HG02840 (cell line): ENCODE measurements around the gene CSF2.
"Not testable (repeated sequence)": the region's sequence is repeated elsewhere in the genome, so short reads cannot be mapped to it uniquely, and the experiment has no call there.

ENCODE experiments used
- ATAC-seq: cut with Tn5 transposase; IDR thresholded peaks from one replicate; pipeline ENCODE4 v1.9.1; 2021; ENCODE audit warnings: mild to moderate bottlenecking, moderate library complexity, moderate number of reproducible peaks; ENCODE audit not compliant: unreplicated experiment, low FRiP score

CSF2 gene

DNA sequence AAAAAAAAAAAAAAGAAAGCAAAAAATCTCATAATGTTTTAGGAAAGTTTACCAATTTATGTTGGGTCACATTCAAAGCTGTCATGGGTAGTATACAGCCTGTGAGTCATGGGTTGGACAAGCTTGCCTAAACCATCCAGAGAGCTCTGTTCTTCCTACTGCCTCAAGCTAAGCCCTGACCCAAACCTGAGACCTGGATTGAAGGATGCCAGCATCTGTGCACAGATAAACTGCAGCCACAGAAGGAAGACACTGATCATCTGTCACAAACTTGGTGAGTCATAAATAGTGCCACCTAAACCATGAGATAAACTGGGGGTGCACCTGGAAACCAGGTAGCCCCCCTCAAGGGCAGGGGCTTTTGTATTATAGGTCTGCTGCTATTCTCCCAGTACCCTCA, 31.0 kb downstream of the CSF2 start:
- ATAC-seq = no peak

DNA sequence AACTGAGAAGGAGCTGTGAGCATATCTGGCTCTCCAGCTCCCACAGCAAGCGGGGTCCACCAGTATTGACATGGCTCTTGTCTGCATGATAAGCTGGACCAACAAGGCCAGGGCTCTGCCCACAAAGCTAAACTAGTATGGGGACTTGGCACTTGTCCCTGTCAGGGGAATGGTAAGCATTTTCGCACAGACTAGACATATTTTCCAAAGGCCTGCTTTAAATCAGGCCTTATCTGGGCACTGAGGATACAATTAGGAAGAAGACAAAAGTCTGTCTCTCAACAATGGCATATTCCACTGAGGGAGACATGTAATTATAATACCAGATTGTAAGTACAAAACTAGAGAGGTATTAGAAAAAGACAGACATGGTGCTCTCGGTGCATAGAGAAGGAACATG, 32.1 kb downstream of the CSF2 start:
- no peak for ATAC-seq

DNA sequence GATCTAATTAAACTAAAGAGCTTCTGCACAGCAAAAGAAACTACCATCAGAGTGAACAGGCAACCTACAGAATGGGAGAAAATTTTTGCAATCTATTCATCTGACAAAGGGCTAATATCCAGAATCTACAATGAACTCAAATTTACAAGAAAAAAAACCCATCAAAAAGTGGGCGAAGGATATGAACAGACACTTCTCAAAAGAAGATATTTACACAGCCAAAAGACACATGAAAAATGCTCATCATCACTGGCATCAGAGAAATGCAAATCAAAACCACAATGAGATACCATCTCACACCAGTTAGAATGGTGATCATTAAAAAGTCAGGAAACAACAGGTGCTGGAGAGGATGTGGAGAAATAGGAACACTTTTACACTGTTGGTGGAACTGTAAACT, 34.9 kb downstream of the CSF2 start:
- not testable (repeated sequence) for ATAC-seq

DNA sequence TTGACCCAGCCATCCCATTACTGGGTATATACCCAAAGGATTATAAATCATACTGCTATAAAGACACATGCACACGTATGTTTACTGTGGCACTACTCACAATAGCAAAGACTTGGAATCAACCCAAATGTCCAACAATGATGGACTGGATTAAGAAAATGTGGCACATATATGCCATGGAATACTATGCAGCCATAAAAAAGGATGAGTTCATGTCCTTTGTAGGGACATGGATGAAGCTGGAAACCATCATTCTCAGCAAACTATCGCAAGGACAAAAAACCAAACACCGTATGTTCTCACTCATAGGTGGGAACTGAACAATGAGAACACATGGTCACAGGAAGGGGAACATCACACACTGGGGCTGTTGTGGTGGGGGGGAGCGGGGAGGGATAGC, 35.4 kb downstream of the CSF2 start:
- not testable (repeated sequence) for ATAC-seq

DNA sequence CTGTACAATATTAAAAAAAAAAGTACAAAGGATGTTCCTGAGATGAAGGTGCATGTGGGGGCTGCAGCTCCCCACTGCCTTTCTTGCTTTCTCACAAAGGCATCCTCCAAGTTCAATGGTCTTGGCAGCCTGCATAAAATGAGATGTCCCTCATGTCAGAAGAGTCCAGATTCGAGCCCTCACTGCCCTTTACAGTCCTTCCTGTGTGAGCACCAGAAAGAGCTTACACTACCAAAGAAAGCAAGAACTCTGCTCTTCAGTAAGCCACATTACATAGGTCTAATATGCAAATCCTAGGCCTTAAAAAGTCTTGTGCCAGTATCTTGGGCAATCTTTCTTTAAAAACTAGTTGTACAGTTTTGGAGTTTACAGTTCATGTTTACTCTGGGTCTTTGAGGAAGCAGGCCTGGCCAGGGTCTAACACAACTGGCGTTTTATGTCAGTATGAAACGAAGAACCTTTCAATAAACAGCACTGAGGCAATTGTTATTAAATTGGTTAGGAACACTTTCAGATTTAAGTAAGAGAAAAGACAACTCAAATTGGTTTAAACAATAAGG, 36.0 kb downstream of the CSF2 start:
- ATAC-seq = no peak

DNA sequence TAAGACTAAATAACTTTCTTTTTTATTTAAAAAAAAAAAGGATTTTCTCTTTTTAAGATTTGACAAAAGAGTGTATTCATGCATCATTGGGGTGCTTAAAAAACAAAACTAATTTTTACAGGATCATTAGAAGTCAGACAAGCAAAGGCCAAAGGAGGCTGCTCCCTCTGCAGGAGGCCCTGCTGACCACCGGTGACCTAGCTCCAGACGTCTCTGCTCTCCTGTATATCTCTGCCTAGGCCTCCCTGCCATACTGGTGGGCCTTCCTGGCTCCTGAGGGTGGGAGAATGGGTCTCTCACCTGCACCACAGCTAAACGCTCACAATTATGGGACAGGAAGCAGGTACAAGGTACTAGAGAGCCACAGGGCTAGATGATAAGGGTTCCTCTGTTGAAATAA, 36.6 kb downstream of the CSF2 start:
- ATAC-seq = no peak

DNA sequence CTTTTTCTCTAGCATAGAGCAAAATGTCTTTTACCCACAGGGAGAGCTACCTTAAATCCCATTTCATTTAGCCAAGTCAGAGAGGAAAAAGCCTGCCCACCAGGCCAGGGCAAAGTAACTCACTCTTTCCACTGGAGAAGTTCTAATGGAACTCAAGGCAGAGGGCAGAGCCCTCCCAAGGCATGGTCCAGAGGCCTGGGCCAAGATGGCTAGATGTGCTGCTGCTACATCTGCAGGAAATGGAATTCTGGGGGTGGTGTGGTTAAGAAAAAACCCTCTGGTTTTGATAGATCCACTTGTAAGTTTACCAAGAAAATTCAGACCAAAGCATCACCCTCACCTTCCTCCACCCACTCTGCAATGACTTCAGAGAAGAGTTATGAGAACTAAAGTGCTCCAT, 37.3 kb downstream of the CSF2 start:
- ATAC-seq = no peak

DNA sequence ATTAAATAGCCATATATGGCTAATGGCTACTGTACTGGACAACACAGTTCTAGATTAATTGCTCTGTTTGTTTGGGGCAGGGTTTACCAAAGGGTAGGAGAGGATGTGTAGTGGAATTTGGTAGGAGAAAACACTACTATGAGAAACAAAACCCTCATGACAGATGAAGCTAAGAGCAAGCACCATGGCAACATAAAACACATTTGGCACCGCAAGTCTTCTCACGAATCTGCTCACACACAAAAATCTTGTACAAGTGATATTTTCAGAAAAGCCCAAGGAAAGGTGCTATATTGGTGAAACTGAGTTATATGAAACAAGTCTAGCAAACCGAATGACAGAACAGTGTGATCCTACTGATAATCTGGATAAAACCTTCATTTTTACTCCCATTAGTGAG, 38.5 kb downstream of the CSF2 start:
- ATAC-seq = no peak

DNA sequence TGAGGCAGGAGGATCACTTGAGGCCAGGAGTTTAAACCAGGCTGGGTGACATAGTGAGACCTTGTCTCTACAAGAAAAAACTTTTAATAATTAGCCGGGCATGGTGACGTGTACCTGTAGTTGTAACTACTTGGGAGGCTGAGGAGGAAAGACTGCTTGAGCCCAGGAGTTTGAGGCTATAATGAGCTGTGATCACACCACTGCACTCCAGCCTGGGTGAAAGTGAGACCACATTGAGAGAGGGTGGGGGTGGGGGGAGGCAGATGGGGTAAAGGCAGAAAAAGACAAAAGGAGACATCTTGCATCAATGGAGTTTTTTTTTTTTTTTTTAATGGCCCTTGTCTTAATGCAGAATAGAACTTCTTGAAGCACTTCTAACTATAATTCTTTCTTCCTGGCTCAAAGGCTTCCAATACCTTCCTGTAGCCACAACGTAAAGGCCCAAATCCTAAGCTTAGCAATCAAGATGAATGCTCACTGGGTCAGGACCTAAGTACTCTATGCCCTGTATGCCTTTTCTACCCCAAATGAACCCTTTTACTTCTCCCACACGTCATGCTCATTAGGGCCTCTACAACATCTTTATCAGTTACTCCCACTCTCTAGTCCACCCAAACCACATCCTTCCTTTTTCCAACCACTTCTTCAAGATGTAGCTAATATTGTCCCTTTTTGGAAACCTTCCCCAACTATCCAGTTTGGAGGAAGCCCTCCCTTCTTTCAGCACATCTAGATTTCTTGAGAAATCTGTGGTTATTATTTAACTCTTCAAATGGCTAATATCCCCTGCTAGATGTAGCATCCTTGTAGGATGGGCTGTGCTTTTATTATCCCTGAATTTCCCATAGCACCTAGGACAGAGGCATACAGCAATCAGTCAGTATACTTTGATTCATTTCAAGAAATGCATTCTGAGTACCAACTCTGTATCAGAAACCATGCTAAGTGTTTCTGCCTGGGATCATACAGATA, 40.8 kb downstream of the CSF2 start:
- no peak for ATAC-seq

DNA sequence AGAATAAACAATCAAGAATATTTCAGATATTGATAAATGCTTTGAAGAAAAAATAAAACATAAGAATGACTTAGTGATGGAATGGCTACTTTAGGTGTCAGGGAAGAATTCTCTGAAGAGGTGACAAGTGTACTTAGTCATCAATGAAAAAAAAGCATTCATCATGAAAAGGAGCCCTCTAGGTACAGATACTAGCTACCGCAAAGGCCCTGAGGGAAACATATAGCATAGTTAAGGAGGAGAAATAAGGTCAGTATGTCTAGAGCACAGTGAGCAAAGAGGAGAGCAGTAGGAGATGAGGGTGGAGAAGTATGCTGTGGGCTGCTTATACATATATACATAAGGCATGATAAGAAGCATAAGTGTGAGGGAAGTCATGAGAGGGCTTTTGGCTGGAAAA, 41.8 kb downstream of the CSF2 start:
- ATAC-seq = no peak

DNA sequence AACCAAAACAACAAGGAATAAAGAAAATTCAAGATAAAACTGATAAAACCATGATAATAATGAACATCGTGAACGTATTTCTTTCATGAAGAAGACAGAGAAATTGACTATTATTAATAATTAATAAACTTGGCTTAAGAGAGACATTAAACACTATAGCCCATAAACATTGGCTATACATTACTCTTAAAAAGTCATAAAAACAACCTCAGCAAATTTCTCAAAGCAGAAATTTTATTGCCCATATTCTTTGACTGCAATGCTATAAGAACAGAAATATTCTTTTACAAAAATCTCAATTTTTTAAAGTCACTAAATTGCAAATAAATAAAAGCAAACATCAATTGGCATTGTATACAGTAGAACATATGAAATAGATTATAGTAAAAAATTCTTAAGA, 42.5 kb downstream of the CSF2 start:
- ATAC-seq = no peak

DNA sequence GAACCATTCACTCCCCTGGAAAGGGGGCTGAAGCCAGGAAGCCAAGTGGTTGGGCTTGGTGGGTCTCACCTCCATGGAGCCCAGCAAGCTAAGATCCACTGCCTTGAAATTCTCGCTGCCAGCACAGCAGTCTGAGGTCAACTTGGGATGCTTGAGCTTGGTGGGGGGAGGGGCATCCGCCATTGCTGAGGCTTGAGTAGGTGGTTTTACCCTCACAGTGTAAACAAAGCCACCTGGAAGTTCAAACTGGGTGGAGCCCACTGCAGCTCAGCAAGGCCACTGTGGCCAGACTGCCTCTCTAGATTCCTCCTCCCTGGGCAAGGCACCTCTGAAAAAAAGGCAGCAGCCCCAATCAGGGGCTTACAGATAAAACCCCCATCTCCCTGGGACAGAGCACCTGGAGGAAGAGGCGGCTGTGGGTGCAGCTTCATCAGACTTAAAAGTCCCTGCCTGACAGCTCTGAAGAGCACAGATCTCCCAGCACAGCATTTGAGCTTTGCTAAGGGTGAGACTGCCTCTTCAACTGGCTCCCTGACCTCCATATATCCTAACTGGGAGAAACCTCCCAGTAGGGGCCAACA, 43.4 kb downstream of the CSF2 start:
- not testable (repeated sequence) for ATAC-seq

DNA sequence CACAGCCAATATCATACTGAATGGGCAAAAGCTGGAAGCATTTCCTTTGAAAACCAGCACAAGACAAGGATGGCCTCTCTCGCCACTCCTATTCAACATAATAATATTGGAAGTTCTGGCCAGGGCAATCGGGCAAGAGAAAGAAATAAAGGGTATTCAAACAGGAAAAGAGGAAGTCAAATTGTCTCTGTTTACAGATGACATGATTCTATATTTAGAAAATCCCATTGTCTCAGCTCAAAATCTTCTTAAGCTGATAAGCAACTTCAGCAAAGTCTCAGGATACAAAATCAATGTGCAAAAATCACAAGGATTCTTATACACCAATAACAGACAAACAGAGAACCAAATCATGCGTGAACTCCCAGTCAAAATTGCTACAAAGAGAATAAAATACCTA, 47.1 kb downstream of the CSF2 start:
- ATAC-seq = not testable (repeated sequence)

DNA sequence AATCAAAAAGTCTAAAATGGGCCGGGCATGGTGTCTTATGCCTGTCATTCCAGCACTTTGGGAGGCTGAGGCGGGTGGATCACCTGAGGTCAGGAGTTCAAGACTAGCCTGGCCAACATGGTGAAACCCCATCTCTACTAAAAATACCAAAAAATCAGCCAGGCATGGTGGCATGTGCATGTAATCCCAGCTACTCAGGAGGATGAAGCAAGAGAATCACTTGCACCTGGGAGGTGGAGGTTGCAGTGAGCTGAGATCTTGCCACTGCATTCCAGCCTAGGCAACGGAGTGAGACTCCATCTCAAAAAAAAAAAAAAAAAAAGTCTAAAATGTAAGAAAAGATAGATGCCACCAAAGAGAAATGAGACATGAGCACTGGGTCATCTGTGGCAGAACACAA, 49.4 kb downstream of the CSF2 start:
- not testable (repeated sequence) for ATAC-seq

DNA sequence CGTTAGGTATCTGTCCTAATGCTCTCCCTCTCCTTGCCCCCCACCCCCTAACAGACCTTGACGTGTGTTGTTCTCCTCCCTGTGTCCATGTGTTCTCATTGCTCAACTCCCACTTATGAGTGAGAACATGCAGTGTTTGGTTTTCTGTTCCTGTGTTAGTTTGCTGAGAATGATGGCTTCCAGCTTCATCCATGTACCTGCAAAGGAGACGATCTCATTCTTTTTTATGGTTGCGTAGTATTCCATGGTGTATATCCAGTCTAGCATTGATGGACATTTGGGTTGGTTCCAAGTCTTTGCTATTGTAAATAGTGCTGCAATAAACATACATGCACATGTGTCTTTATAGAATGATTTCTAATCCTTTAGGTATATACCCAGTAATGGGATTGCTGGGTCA, 50.0 kb downstream of the CSF2 start:
- not testable (repeated sequence) for ATAC-seq
